Embryonic facial prominence (tissue), 1 donor: Measurements from ENCODE around the gene SYNM.
"Not testable (repeated sequence)": the region's sequence is repeated elsewhere in the genome, so short reads cannot be mapped to it uniquely, and the experiment has no call there.

Experiments
- DNase-seq: peaks from one replicate; pipeline ENCODE4 v3.0.0-alpha.2; 2016; ENCODE audit errors: extremely low spot score

SYNM gene, protein sequence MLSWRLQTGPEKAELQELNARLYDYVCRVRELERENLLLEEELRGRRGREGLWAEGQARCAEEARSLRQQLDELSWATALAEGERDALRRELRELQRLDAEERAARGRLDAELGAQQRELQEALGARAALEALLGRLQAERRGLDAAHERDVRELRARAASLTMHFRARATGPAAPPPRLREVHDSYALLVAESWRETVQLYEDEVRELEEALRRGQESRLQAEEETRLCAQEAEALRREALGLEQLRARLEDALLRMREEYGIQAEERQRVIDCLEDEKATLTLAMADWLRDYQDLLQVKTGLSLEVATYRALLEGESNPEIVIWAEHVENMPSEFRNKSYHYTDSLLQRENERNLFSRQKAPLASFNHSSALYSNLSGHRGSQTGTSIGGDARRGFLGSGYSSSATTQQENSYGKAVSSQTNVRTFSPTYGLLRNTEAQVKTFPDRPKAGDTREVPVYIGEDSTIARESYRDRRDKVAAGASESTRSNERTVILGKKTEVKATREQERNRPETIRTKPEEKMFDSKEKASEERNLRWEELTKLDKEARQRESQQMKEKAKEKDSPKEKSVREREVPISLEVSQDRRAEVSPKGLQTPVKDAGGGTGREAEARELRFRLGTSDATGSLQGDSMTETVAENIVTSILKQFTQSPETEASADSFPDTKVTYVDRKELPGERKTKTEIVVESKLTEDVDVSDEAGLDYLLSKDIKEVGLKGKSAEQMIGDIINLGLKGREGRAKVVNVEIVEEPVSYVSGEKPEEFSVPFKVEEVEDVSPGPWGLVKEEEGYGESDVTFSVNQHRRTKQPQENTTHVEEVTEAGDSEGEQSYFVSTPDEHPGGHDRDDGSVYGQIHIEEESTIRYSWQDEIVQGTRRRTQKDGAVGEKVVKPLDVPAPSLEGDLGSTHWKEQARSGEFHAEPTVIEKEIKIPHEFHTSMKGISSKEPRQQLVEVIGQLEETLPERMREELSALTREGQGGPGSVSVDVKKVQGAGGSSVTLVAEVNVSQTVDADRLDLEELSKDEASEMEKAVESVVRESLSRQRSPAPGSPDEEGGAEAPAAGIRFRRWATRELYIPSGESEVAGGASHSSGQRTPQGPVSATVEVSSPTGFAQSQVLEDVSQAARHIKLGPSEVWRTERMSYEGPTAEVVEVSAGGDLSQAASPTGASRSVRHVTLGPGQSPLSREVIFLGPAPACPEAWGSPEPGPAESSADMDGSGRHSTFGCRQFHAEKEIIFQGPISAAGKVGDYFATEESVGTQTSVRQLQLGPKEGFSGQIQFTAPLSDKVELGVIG (N-terminal part only)

DNA sequence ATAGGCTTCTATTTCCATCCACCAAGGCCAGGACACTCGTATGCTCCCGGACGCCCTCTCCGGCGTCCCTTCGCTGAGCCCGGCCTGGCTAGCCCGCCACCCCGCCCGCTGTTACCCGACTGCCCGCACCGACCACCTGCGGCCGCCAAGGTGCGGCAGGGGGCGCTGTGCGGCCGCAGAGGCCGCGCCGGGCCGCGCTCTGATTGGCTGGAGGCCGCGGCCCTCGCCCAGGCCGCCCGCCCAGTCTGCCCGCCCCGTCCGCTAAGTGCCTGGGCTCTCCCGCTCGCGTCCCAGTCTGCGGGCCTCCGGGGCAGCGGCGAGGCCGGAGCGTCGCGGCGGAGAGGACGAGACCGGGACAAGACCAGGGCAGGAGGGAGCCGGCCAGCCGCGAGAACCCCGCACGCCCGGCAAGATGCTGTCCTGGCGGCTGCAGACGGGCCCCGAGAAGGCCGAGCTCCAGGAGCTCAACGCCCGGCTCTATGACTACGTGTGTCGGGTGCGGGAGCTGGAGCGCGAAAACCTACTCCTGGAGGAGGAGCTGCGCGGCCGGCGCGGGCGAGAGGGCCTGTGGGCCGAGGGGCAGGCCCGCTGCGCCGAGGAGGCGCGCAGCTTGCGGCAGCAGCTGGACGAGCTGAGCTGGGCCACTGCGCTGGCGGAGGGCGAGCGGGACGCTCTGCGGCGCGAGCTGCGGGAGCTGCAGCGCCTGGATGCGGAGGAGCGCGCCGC lies at the start of gene SYNM:
TSS of gene SYNM (plus strand) at position 293 of the 726 bp plus-strand sequence. CDS start at position 413, 120 bp downstream.
- DNase-seq: no peak

DNA sequence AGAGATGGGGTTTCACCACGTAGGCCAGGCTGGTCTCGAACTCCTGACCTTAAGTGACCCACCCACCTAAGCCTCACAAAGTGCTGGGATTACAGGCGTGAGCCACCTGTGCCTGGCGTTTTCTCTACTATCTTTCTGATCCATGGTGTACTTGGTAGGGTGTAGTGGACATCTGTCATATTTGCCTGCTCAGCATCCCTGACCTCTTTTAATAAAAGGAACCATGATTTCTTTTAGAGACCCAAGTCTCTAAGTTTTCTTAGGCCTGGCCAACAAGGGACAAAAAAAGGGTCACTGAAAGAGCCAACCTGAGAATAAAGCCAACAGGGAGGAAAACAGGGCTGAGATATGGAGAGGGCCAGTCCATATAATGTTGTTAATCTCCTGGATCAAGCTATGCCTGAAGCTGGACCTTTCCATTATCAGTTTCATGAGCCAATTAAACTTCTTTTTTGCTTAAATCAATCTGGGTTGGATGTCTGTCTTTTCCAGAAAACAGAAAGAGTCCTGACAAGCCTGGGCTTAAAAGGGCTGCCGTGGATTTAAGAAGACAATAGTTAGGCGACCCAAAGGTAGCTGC lies 49.2 kb upstream of the SYNM start:
- no peak for DNase-seq

DNA sequence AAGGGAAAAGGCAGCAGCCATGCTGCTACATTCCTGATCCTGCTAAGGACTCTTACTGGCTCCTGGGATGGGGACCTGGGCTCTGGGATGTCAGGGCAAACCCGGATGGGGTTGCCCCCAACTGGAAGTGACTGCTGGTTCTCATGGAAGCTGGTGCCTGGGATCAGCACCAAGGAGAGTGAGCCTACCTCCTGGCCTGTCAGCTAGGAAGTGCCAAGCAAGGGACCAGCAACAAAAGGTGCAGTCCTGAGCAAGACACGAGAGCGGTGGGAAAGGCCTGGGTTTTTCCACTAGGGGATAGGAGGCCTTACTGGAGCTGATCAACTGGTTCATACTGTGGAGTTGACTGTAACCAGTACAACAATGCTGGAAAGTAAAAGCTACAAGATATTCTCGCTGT lies 47.9 kb upstream of the SYNM start:
- DNase-seq: no peak

DNA sequence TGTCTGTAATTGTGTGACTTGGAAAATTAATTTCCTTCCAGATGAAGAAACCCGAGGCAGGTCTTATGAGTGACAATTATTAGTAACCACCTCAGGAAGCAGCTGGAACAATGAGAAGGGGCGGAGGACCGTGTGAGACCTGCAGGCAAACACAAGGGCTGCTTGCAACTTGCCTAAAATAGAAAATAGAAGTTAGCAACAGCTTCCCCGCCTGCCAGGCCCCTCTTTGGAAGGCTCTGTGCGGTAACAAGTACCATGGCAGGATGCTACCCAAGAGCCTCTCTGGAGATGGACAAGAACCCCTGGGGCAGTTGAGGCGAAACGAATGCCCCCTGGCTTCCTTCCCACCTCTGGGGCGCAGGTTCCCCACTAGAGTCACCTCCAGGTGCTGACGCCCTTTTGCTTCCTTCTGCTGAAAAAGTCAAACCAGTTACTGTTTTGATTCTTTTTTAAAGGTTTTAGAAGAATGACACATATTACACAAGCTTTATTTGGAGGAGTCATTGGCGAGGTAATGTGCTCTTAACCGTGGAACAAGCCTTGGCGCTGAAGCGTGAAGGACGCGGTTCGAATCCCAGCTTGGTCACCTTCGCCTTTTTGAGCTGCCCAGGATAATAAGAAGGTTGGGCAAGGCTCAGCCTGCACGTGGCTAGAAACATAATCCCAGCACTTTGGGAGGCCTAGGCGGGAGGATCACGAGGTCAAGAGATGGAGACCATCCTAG lies 47.0 kb upstream of the SYNM start:
- no peak for DNase-seq

DNA sequence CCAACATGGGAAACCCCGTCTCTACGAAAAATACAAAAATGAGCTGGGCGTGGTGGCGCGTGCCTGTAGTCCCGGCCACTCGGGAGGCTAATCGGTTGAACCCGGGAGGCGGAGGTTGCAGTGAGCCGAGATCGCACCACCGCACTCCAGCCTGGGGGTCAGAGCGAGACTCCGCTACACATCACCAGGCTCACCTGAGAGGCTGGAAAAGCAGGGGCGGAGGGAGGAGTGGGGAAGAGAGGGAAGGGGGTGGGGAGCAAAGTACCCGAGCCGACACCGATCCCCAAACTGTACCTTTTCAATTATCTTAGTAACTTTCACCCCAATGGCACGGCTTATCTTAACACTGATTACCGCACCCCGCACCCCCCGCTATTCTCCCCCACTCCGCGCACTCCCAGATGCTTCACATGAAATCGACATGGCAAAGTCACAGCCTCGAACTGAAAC lies 46.4 kb upstream of the SYNM start:
- DNase-seq: no peak

DNA sequence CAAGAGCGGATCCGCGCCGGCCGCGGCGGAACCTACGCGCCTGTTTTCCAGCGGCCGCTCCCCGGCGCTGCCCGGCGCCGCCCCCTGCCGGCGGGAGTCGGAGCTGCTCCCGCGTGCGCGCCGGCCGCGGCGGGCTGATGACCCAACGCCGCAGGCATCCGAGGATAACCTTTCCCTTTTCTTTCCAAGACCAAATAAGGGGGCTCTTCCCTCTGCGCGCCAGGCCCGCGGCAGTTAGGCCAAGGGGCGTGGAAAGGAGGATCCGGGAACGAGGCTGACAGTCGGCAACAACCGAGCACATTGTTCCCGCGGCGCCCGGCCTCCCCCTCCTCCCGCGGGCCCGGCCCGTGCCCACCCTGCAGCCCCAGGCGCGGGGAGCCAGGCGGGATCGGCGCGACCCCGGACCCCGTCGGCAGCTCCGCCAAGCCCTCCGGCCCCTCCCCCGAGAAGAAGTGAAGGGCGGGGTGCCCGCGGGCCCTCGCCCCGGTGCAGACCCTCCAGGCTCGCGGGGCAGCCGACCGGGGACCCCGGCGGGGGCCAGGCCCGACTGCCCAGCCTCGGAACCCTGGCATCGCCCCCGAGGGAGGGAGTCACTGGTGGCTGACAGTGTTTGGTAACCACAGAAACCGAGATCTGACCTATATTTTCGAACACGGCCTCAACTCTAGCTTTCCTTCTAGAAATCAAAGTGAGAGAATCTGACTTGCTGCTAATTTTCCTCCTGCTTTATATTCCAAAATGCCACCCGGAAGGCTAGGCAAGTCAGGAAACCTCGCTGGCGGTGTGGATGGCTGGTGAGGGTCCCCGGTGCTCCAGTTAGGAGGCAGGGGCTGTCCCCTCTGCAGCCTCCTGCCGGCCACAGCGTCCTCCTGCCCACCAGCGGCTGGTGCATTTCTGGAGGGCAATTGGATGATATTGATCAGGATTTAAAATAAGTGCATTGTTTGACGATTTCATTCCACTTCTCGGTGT lies 45.6 kb upstream of the SYNM start:
- DNase-seq: peak; percentile 73

DNA sequence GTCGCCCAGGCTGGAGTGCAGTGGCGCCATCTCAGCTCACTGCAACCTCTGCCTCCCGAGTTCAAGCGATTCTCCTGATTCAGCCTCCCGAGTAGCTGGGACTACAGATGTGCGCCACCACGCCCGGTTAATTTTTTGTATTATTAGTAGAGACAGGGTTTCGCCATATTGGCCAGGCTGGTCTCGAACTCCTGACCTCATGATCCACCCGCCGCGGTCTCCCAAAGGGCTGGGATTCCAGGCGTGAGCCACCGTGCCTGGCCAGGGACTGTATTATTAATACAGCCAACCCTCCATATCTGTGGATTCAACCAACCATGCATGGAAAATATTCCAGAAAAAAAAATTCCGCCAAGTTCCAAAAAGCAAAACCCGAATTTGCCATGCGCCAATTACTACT lies 44.7 kb upstream of the SYNM start:
- not testable (repeated sequence) for DNase-seq

DNA sequence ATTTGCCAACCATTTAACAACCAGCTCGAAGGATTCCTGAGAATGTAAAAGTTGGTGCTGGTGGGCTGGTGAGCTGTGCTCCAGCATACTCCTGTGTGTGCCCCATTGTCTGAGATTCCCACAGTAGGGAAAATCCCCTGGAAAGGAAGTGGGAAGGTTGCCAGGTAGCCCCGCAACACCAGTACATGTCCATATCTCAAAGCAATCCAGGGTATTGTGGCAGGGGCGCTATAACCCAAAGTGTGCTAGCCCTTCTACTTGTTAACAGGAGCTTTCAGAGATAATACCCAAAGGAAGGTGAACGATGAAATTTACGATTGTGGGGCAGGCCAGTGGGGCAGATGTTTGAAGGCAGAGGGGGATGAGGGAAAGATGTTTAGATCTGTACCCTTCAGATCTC lies 42.7 kb upstream of the SYNM start:
- no peak for DNase-seq

DNA sequence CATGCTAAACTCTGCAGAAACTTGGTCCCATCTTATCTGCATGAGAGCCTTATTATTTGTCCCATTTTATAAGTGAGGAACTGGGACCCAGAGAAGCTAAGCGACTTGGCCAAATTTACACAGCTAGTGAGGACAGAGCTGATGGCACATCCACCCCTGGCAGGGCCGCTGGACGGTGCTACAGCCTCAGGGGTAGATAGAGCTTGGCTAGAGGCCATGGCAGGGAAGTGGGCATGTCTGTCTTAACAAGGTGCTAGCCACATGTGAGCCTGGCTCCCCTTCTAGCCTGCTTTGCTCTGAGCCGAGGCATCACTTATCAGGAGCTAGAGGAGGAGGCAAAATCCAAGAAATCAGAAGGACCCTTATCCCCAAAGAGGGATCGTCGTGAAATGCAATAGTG lies 36.7 kb upstream of the SYNM start:
- DNase-seq: no peak

DNA sequence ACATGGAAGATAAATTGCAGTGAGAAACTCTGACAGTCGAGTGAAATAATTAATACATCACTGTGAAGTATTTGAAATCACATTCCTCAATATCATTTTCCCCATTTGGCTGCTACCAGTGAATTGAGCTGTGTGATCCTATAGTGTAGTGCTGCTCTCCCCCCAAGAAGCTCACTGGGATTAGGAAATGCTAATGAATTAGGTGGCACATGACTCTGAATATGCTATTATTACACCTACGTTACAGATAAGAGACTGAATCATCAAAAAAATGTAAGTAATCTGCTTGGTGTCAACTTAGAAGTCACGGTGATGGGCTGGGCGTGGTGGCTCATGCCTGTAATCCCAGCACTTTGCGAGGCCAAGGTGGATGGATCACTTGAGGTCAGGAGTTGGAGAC lies 34.7 kb upstream of the SYNM start:
- no peak for DNase-seq

DNA sequence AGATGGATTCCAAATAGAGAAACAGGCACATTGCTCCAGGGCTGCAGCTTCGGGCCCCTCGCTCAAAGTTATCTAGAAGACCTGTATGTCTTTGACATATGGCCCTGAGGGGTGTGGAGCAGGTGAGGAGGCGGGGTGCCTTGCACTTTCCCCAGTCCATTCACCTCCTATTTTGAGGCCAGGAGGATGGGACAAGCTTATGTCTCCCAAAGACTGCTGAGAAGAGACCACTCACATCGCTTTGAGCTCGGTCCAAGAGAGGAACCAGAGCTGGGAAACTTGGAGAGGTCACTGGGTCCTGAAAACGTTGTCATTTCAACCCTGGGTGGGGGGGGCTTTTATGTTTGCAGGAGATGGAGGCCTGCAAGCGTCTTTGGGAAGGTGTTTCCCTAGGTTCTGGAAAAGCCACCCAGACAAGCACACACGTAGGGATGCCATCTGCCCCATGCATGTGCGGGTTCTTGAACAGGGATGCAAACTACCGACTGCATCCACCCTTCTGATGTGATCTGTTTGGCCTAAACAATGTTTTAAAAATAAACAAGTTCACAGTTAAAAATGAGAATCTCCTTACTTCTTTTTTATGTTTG lies 33.7 kb upstream of the SYNM start:
- no peak for DNase-seq

DNA sequence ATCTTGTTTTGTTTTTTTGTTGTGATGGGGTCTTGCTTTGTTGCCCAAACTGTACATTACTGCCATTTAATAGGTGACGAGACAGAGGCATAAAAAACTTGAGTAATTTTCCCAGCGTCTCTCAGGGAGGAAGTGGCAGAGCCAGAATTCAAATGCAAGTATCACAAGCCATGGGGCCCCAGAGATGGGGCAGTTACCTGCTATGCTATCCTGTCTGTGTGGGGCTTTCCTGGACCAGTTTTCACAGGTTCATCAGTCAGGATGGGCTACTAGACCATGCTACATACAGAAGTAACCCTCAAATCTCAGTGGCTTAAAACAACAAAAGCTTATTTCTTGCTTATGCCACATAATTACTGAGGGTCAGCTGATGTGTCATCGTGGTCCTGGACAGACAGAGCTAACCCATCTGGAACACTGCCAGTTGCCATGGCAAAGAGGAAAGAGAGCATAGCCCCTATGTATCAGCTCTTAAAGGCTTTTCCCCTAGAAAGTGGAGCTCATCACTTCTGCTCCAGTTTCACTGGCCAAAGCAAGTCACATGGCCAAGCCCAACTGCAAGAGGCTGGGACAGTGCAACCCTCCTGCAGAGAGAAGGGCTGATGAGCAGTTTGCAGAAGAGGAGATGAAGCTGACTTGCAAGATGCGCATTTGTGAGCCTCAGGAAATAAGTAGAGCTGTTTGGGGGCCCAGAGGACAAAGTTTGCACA lies 31.7 kb upstream of the SYNM start:
- DNase-seq: no peak

DNA sequence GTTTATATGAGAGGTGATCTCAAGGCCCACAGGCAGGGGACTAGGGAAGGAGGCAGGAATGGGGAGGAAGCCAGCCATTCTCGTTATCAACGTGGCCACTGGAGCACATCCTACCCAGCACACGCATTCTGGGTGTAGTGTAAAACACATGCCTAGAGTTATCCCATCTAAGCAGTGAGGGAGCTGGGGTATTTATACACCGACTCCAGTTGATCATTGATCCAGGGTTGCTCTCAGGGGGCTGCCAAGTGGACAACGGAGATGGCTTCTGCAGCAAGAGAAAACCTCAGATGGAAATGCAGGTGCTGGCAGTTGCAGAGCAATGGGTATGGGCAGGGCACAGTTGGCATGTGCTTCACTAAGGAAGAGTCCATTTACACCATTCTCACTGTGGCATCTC lies 30.4 kb upstream of the SYNM start:
- DNase-seq: no peak

DNA sequence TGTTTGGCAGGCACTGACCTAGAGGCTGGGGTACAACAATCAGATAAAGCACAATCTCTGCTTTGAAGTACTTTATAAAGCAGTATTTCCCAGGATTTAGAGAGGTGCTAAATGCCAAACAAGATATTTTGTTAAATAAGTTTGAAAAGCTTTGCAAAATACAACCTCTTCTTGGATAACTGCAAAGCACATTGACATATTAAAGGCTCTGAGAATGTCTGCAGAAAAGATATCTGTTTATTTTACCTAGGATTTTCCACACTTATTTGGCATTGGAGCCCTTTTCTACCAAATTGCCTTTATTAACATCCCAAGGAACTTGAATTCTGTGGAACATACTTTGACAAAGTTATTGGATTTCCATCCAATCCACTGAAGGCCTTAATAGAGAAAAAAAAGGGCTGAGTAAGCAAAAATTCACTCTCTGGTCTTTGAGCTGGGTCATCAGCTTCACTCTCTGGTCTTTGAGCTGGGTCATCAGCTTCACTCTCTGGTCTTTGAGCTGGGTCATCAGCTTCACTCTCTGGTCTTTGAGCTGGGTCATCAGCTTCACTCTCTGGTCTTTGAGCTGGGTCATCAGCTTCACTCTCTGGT lies 29.7 kb upstream of the SYNM start:
- not testable (repeated sequence) for DNase-seq

DNA sequence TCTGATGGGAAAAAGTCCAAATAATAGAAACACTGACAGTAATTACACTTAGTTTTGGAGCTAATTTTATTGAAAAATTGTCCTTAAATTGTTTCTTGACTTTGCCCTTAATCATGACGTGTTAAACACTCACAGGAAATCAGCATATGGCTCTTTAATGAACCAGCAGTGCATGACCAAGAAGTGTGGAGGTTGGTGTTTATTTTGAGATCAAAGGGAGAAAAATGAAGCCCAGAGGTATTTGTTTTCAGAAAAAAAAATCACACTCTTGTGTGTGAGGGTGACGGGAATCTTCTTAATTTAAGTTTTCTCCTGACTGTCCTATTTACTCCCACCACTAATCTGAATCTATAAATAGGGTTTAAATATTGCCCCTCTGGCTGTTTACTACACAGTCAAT lies 28.8 kb upstream of the SYNM start:
- no peak for DNase-seq

DNA sequence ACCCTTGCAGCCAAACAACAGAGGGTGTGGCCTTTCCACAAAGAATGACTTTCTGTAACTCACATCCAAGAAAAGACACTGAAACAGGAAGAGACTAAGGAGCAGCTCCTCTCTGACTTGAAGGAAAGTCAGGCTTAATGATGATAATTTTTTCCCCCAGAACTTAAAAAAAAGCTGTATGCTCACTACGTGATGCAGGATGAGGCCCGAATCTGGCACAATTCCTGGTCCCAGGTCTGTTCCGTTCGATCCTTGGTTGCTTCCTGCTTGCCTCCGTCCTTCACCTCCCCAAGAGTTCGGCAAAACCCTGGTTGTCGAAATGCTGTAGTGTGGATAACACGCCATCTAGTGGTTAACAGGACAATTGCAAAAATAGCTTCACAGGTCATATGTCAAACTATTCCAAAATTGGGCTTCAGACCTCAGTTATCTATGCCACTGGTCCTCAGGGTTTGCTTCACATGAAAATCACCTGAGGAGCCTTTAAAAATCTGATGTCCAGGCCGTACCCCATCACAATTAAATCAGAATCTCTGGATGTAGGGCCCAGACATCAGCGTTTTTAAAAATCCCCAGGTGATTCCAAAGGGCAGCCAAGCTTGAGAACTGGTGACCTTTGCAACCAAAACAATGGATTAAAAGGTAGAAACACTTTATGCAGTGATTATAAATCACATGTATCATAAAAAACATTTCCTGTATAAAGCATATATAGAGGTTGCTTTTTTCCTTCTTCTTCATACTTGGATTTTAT lies 28.1 kb upstream of the SYNM start:
- peak; percentile 65 for DNase-seq

DNA sequence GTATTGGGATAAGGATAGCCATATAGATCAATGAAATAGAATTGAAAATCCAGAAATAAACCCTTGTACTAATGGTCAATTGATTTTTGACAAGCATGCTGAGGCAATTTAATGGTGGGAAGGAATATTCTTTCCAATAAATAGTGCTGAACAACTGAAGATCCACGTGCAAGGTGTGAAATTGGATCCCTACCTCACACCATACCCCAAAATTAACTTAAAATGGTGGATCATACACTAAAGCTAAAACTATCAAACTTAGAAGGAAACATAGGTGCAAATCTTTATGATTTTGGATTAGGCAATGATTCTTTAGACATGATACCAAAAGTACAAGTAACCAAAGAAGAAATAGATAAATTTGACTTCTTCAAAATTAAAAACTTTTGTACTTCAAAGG lies 22.1 kb upstream of the SYNM start:
- no peak for DNase-seq
